ENCODE results near the gene PHF20.

GRCh38 chr20:35732644-35732982, 39.2 kb upstream of the PHF20 start:
- TF ChIP-seq MAFK (conservative IDR thresholded peaks at IDR 0.05 in 1 of 2, IDR thresholded peaks at IDR 0.05 in 1 of 2; ENCODE audit: low read length in 2 of 2) = no peak
- TF ChIP-seq RAD21 (CRISPR knock-in tag; IDR thresholded peaks at IDR 0.05) = no peak
- no peak for TF ChIP-seq CHCHD3 (CRISPR knock-in tag; IDR thresholded peaks at IDR 0.05)
- TF ChIP-seq USF2 (IDR thresholded peaks at IDR 0.05; ENCODE audit: low read depth, low read length) = no peak
- no peak for TF ChIP-seq USF2 (CRISPR knock-in tag; IDR thresholded peaks at IDR 0.05; ENCODE audit: borderline replicate concordance)
- no peak for TF ChIP-seq ATF3 (CRISPR knock-in tag; IDR thresholded peaks at IDR 0.05)
- no peak for TF ChIP-seq CTCF (CRISPR knock-in tag; IDR thresholded peaks at IDR 0.05)
- TF ChIP-seq ZSCAN29 (CRISPR knock-in tag; conservative IDR thresholded peaks at IDR 0.05) = no peak
- no peak for TF ChIP-seq MTA3 (CRISPR knock-in tag; IDR thresholded peaks at IDR 0.05)
- TF ChIP-seq BRCA1 (CRISPR knock-in tag; IDR thresholded peaks at IDR 0.05) = no peak
